Ishikawa (cell line): ENCODE measurements around the gene SASH1.

Source experiments
- EP300 ChIP-seq: IDR thresholded peaks from 2 replicates; pipeline ENCODE4 v1.6.1; 2012; ENCODE audit warnings: borderline replicate concordance
- REST ChIP-seq: IDR thresholded peaks from 2 replicates; pipeline ENCODE4 v1.6.1; 2012; ENCODE audit warnings: low read depth, mild to moderate bottlenecking
- TAF1 ChIP-seq: IDR thresholded peaks from 2 replicates; pipeline ENCODE4 v1.6.1; 2012; ENCODE audit warnings: low read depth, mild to moderate bottlenecking
- TEAD4 ChIP-seq: IDR thresholded peaks from 2 replicates; pipeline ENCODE4 v1.6.1; 2012
- YY1 ChIP-seq: IDR thresholded peaks from 2 replicates; pipeline ENCODE4 v1.6.1; 2012; ENCODE audit warnings: low read depth

- TF ChIP-seq REST (no peak), TAF1 (no peak), YY1 (no peak), EP300 (no peak), TEAD4 (no peak)
Observed at GRCh38 chr6:148298683-148299082, 44.0 kb upstream of the SASH1 start.
